Measurements from ENCODE around the gene TNFAIP8. TPM values are rescaled to one million over a fixed set of nuclear protein-coding genes. Genes with fewer than 3 reads are reported as not detected.
A peak's percentile ranks its signal among the peaks of the same experiment; 100 is the strongest.

TNFAIP8 gene
- total RNA-seq, 1 donor from 2014 or later: 40.0 TPM

DNA sequence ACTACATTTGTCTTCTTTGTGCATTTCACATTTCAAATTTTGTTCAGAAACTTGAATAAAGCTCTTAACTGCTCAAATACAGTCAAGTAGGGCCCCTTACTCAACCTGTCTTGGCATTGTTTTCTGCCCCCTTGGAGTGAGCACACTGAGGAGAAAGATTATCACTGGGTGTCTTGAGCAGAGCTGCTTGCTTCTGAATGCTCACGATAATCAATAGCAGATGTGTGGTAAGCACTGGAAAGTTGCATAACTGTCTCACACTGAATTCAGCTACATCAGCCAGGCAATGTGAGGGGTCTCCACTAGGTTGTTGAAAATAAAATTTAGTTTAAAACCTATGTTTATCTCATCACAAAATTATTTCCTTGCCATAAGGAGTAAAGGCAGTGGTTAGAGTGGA lies 7.8 kb upstream of the TNFAIP8 start:
- no peaks in the 10 kb centered on the region for H3K27me3 ChIP-seq (ENCODE audit: control insufficient read depth, insufficient read depth, low read length)
- H3K4me3 ChIP-seq (ENCODE audit: low read depth, low read length): no peak overlapping the region
- TF ChIP-seq, protein P1, sequence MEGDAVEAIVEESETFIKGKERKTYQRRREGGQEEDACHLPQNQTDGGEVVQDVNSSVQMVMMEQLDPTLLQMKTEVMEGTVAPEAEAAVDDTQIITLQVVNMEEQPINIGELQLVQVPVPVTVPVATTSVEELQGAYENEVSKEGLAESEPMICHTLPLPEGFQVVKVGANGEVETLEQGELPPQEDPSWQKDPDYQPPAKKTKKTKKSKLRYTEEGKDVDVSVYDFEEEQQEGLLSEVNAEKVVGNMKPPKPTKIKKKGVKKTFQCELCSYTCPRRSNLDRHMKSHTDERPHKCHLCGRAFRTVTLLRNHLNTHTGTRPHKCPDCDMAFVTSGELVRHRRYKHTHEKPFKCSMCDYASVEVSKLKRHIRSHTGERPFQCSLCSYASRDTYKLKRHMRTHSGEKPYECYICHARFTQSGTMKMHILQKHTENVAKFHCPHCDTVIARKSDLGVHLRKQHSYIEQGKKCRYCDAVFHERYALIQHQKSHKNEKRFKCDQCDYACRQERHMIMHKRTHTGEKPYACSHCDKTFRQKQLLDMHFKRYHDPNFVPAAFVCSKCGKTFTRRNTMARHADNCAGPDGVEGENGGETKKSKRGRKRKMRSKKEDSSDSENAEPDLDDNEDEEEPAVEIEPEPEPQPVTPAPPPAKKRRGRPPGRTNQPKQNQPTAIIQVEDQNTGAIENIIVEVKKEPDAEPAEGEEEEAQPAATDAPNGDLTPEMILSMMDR (IDR thresholded peaks at IDR 0.05; ENCODE audit: insufficient read depth, low read length, poor library complexity, severe bottlenecking): no peak
- DNase-seq (ENCODE audit: low read depth): no peak
- H3K36me3 ChIP-seq (ENCODE audit: control insufficient read depth, insufficient read depth, low read length): no peaks in the 10 kb centered on the region

DNA sequence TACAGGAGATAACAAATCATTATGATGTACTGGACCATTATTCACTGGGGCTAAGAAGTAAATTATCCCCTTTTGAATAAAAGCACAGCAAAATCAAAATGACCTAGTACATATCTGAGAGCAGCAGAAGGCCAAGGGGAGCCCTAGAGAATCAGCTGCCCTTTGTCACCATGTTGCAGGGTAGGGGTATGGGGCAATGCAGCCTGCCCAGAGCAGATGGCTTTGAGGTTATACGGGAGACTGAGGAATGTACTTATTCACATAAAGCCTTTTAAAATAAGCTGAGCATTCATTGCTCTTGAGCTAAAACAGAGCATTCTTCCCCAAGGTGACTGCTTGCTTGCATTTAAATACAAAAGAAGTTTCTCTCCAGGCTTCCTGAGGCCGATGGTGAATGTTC lies 2.6 kb upstream of the TNFAIP8 start:
- H3K27me3 ChIP-seq (ENCODE audit: control insufficient read depth, insufficient read depth, low read length): no peaks in the 10 kb centered on the region
- no peak for DNase-seq (ENCODE audit: low read depth)
- H3K4me3 ChIP-seq (ENCODE audit: low read depth, low read length): no peak overlapping the region
- TF ChIP-seq, protein P1 (IDR thresholded peaks at IDR 0.05; ENCODE audit: insufficient read depth, low read length, poor library complexity, severe bottlenecking): no peak
- H3K36me3 ChIP-seq (ENCODE audit: control insufficient read depth, insufficient read depth, low read length): no peaks in the 10 kb centered on the region

DNA sequence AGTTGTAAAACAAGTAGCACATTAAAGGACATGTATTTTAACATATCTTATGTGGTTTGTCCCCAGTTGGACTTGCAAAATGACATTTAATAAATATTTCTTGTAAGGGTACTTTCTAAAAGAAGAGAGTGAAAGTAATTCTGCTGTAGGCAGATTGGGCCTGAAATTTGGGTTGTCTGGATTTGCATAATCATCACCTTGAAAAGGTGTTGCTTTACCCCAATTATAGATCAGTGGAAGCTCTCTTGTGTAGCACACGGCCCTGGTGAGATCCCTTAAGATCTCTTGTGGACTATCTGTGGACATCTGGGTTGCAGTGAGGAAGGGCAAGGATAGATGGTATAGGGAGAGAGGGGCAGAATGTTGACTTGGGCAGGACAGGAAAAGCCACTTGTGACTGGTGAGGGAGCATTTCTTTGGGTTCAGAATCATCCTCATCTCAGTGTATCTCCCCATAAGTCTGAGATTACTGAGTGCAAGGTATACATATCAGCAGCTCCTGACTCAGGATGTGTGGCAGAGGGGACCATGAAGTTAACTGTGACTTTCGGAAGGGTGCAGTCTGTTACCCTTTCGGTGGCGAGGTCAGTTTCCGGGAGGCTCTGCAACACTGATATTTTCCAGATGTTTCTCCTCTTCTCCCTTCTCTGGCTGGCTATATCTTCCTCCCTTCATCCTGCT lies 2.0 kb upstream of the TNFAIP8 start:
- TF ChIP-seq, protein P1 (IDR thresholded peaks at IDR 0.05; ENCODE audit: insufficient read depth, low read length, poor library complexity, severe bottlenecking): no peak
- no peaks in the 10 kb centered on the region for H3K36me3 ChIP-seq (ENCODE audit: control insufficient read depth, insufficient read depth, low read length)
- DNase-seq (ENCODE audit: low read depth): no peak
- H3K27me3 ChIP-seq (ENCODE audit: control insufficient read depth, insufficient read depth, low read length): no peaks in the 10 kb centered on the region
- no peak overlapping the region for H3K4me3 ChIP-seq (ENCODE audit: low read depth, low read length)

DNA sequence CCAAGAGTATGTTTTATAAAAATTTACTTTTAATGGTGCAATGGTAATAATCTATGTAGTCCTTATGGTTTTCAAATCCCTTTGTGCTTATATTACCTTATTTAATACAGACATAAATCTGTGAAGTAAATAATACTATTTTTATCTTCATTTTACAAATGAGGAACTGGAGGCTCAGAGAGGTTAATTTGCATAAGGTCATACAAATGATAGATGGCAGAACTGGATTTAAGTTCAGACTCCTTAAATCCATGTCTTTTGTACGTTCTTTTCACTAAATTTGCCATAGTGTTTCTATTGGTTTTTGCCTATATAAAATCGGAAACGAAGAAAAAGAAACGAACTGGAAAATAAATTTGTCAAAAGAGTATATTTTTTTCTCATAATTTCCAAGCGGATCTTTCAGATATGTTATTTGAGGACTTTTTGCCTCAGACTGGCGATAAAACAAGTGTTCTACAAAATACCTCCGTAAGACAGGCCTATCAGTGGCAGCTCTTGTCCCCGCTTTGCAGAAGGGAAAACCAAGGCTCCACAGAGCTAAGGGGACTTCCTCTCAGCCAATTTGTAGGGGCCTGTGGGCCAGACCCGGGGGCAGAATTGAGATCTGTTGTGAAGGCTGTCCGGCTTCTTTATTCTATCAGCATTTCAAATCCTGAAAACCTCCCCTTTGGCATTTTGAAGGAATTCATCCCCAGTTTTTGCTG lies 1.1 kb upstream of the TNFAIP8 start:
- no peak overlapping the region for H3K4me3 ChIP-seq (ENCODE audit: low read depth, low read length)

DNA sequence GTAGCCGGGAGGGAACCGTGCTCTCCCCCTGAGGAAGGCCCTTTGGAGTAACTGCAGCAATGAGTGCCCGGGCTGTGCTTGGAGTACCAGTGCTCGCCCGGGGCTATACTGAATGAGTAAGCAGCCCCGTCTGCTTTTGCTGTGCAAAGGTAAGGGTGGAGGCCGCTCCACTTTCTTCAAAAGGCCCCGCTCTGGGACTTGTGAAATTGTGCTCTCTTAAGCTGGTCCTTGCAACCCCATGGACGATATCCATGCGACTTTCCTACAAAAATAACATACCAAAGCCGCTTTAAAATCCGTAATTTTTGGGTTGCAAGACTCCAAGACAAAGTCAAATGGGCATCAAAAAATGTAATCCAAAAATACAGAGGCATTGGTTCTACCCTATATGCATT lies 578 bp upstream of the TNFAIP8 start:
- TF ChIP-seq, protein P1 (IDR thresholded peaks at IDR 0.05; ENCODE audit: insufficient read depth, low read length, poor library complexity, severe bottlenecking): no peak
- DNase-seq (ENCODE audit: low read depth): no peak
- no peaks in the 10 kb centered on the region for H3K36me3 ChIP-seq (ENCODE audit: control insufficient read depth, insufficient read depth, low read length)
- peak overlapping the region; percentile 51 for H3K4me3 ChIP-seq (ENCODE audit: low read depth, low read length)
- H3K27me3 ChIP-seq (ENCODE audit: control insufficient read depth, insufficient read depth, low read length): no peaks in the 10 kb centered on the region

More for the DNA sequence above, 1.1 kb upstream of the TNFAIP8 start:
- Histone ChIP-seq H3K36me3 (ENCODE audit: control insufficient read depth, insufficient read depth, low read length) (no peaks in the 10 kb centered on the region), H3K27me3 (ENCODE audit: control insufficient read depth, insufficient read depth, low read length) (no peaks in the 10 kb centered on the region)
- no peak for DNase-seq (ENCODE audit: low read depth)
- TF ChIP-seq, protein P1 (IDR thresholded peaks at IDR 0.05; ENCODE audit: insufficient read depth, low read length, poor library complexity, severe bottlenecking): no peak
